Amniotic epithelial cell (primary cell): ENCODE data around the gene CPEB4.

Source experiments
- DNase-seq: peaks from one replicate; pipeline ENCODE4 v3.0.0-alpha.2; 2010; ENCODE audit warnings: low read depth

Gene CPEB4

GRCh38 chr5:173887610-173888472 lies at the start of gene CPEB4:
CPEB4 (plus strand) TSS chr5:173888349; CDS start chr5:173889734, 1,385 bp downstream.
- DNase-seq, result peak; percentile 99

DNA sequence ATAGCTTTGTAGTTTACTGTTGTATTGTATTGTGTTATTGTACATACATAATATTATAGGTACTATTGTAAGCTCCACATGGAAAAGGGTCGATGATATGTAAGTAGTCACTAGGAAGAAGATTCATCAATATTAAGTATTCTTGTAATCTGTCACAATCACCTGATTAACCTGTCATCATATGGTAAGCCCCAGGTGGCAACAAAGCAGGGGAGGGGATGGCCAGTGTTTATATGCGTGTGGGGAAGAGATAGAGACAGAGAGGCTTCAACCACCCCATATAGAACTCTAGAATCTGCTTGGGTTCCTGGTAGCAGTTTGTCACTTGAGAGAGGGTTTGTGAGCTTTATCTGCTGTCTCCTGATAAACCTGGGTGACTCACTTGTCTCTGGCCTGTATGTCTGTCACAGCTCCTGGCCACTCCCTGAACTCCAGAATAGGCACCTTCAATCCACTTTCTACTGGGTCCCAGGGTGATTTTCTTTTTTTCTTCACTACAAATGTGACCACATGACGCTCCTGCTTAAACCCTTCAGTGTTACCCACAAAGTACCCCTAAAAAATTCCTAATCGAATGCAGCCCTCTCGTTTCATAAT lies 48.9 kb upstream of the CPEB4 start:
- DNase-seq, result no peak

DNA sequence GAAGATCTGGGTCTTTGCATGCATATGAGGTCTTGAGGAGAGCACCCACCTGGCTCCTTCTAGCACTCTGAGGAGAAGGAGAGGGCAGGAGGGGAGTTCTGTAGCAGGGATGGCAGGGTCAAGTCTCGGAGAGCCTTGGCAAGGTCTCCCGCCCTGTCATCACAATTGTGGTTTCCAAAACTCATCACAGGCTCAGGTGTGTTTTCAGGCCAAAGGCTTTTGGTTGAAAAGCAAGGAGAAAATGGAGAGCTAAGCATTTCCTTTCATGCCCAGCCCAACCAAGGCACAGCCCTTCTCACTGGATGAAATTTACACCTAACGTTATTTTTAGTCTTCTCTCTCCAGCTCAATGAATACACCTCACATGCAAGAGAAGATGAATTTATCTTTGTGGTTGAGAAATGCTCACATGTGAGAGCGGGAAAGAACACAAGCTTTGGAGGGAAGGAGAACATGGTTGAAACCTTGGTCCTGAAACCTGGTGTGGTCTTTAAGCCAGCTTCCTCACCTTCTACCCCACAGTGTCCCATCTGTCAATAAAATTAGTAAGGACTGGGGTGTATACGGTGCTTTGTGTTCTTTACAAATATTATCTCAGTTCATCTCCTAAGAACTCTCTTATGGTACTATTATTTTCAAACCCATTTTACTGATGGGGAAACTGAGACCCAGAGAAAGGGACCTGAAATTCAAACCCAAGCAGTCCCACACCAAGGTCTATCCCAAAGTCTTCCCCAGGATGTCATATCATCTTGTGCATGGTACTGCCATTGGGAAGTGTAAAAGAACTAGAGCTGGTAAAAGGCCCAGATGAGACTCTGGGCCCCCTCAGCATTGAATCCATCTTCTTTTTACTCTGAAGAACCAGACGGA lies 47.8 kb upstream of the CPEB4 start:
- DNase-seq, result no peak

- DNase-seq, result no peak
Observed at GRCh38 chr5:173841710-173842109, 46.4 kb upstream of the CPEB4 start.

- DNase-seq, result no peak
Observed at GRCh38 chr5:173843794-173844193, 44.4 kb upstream of the CPEB4 start.

DNA sequence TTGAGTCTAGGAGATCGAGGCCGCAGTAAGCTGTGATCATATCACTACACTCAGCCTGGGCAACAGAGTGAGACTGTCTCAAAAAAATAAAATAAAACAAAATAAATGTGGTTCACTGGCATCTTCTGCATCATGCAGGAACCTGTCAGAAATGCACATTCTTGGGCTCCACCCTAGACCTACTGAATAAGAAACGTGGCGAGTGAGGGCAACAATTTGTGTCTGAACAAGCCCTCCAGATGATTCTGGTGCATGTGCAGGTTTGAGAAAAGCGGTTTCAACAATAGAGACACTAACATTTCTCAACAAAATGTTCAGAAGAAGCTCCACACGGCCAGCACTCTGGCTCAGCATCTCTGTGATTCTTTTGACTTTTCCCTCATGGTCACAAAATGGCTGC lies 42.8 kb upstream of the CPEB4 start:
- no peak for DNase-seq

DNA sequence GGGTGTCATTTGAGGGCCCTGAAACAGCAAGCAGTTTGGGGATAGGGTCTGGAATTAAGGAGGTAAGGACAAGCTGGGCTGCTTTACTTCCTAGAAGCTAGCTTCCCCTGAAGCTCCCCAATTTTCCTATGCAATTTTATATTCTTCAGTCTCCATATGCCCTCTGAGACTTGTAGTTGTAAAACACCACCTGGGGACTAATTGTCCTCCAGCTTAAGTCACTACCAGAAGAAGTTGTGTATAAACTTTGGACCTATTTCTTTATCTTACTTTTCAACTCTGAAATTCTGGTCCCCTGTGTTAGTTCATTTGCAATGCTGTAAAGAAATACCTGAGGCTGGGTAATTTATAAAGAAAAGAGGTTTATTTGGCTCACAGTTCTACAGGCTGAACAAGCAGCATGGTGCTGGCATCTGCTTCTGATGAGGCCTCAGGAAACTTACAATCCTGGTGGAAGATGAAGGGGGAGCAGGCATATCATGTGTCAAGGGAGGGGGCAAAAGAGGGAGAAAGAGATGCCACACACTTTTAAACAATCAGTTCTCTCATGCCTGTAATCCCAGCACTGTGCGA lies 41.1 kb upstream of the CPEB4 start:
- no peak for DNase-seq

DNA sequence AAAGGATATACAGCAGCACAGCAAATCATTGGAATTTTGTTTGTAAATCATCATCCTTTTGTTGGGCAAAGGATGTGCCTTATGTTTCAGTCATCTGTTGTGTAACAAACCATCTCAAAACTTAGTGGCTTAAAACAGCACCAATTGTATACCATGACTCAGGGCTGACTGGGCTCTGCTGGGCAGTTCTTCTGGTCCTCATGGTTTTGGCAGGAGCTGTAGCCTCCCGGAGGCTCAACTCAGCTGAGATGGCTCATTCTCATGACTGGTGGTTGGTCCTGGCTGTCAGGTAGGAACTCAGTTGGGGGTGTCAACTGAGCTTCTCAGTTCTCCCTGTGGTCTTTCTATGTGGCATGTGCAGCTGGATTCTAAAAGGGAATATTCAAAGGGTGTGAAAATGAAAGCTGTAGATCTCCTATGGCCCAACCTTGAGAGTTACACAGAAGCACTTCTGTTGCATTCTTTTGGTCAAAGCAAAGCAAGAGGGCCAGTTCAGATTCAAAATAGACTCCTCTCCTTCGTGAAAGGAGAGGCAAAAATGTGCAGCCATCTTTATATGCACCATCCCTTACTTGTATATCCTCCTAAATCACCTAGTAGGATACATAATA lies 39.1 kb upstream of the CPEB4 start:
- no peak for DNase-seq

DNA sequence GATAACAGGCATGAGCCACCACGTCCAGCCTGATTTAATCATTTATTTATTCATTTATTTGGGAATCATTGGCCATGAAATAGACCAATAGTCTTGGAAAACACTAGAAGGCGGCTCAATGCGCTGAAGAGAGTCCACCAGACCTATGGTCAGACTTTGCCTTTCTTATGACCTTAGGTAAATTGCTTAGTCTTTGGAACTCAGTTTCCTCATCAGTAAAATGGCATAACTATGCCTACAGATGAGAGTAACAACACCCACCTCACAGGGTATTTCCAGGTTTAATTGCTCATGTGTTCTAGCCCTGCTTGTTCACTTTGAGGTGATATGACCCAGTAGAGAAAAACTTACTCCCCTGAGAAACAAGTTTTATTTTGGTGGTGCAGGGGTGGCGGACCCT lies 38.2 kb upstream of the CPEB4 start:
- no peak for DNase-seq

- no peak for DNase-seq
Observed at GRCh38 chr5:173850659-173851058, 37.5 kb upstream of the CPEB4 start.

GRCh38 chr5:173851595-173852243 lies 36.4 kb upstream of the CPEB4 start:
- DNase-seq, result no peak

DNA sequence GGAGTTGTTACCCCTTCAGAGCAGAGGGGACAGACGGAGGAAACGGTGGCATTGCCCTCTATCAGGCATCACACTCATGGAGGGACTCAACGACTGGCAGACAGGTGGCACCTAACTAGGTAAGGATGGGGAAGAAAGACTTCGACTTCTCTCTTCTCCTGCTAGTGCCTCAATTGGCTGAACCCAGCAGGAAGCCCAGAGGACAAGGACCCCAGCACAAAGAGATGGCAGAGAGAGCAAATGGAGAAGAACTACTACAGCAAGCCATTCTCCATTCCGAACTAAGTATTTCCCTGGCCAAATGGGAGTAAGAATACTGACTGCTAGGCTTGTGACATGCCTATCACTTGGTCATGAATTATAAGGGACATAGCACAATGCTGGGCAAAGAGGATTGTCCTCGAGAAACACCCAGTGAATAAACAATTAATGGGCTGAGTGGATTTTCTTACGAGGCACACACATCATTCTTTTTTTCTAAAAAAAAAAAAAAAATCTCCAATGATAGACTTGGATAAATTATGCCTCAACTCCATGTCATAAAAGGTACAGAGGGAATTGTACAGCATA lies 35.3 kb upstream of the CPEB4 start:
- DNase-seq, result no peak

DNA sequence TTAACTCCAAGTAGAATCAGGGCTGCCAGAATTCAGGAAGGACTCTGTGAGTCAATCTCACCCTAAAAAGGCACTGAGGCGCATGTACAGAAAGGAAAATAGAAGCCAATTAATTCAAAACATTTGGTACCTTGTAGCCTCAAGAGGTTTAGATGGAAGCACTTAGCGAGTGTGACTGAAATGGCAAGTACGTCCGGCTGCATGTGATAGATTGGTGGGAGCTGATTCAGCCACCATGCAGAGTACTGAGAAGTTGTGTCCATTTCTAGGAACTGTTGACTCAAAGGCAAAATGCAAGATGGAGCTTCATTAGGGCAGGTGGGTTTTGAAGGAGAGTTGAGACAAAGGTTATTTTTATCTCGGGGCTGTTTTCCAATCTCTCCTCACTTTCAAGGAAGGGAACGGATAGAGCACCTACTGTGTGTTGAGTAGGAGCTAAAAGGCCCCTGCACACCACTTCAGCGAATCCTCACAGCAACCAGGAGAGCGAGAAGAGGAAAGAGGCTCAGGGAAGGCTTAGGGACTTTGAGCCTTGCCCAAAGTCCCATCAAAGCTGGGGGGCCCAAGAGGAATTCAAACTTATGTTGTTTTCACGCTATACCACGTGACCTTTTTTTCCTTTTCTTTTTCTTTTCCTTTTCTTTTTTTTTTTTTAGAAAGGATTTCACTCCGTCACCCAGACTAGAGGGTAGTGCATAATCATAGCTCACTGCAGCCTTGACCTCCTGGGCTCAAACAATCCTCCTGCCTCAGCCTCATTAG lies 34.6 kb upstream of the CPEB4 start:
- DNase-seq, result no peak

GRCh38 chr5:173855162-173855994 lies 32.8 kb upstream of the CPEB4 start:
- peak; percentile 53 for DNase-seq

GRCh38 chr5:173855995-173856656 lies 32.0 kb upstream of the CPEB4 start:
- DNase-seq, result no peak

GRCh38 chr5:173857234-173857633 lies 30.9 kb upstream of the CPEB4 start:
- no peak for DNase-seq

DNA sequence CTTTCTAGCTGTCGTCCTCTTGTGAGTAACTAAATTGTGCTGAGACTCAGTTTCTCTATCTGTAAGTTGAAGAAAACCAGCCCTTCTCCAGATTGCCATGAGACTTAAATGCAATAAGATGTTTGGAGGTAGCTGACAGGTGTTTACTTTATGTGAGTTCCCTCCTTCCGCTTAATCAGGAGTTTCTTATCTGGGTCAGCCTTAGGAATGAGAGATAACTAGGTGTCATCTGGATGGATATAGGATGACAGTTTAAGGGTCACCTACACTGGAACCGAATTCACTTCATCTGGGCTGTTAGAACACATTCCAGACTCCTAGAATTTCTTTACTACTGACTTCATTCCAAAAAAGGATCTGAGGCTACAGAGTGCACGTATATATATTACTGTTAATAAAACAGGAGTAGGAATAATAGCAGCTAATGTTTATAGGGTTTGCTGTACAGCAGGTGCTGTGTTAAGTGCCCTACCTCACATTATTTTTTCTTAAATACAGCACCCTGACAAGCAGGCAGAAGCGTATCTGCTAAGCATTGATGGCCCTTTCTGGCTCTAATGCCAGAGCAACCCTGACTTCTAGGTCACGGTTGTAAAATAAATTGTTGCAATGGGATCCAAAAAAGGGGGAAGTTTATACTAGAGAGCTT lies 30.0 kb upstream of the CPEB4 start:
- DNase-seq, result peak; percentile 43
